GM12872 (cell line): ENCODE data around the gene SLC35F1.

Experiments used
- TF ChIP-seq, protein P1 (sequence below): IDR thresholded peaks from 3 replicates; pipeline ENCODE4 v1.5.1; 2011; ENCODE audit warnings: low read depth, mild to moderate bottlenecking, low read length, moderate library complexity; ENCODE audit not compliant: insufficient read depth

The SLC35F1 gene

DNA sequence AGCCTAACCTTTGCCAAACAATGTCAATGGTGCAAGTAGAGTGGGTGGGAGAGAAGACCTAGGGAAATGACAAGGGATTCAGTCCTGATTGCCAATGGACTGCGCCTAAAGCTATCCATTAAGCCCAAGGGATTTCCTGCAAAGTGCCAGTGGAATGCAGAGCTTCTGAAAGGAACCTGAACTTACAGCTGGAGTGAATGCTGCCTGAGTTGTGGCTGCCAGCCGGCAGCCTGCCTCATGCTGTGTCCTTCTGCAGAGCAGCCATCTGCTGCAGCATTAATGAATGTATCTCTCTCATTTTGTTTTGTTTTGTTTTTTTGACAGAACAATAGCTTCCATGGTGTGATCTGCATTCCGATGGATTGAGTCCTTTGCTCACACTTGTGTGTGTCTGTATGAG, 44.7 kb downstream of the SLC35F1 start:
- TF ChIP-seq, protein P1, sequence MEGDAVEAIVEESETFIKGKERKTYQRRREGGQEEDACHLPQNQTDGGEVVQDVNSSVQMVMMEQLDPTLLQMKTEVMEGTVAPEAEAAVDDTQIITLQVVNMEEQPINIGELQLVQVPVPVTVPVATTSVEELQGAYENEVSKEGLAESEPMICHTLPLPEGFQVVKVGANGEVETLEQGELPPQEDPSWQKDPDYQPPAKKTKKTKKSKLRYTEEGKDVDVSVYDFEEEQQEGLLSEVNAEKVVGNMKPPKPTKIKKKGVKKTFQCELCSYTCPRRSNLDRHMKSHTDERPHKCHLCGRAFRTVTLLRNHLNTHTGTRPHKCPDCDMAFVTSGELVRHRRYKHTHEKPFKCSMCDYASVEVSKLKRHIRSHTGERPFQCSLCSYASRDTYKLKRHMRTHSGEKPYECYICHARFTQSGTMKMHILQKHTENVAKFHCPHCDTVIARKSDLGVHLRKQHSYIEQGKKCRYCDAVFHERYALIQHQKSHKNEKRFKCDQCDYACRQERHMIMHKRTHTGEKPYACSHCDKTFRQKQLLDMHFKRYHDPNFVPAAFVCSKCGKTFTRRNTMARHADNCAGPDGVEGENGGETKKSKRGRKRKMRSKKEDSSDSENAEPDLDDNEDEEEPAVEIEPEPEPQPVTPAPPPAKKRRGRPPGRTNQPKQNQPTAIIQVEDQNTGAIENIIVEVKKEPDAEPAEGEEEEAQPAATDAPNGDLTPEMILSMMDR: no peak

DNA sequence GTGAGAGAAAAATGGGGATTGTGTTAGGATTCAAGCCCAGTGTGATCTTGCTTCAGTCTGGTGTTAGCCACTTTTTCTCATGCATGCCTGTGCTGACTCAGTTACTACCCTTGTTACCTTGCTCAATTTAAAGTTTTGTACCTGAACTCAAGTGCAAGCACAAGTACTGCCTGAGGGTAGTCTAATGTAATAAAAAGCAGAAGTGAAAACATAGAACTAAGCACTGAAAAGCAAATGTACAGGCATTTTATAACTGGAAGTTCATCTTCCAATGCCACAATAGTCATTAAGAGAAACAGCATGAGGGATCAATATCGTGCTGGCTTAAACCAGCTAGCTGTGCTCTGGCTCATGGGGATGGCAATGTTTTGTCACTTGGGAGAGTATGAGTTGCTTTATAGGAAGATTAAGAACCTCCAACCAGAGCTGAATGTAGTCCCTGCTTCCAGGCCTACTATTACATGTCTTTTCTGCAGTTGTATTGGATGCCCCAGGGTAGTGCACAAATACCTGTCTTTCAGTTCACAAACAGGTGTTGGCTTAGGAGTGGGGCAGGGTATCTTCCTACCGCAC, 48.7 kb downstream of the SLC35F1 start:
- TF ChIP-seq, protein P1: no peak

DNA sequence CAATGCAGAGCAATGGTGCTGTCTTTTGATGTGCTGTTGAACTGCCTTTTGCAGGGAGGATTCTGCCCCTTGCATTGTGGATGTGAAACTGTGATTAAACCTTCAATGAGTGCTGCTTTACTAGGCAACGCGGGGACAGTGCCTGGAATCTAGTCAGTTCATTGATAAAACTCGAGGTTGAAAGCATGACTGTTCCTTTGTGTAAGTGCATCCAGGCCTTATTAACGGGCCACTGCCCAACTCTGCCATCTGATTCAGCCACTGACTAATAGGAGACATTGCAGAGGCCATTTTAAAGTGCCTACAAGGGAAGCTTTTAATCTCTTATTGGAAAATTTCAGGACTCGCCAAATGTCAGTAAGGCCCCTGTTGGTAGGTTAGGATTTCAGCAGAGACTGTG, 49.3 kb downstream of the SLC35F1 start:
- TF ChIP-seq, protein P1: no peak

DNA sequence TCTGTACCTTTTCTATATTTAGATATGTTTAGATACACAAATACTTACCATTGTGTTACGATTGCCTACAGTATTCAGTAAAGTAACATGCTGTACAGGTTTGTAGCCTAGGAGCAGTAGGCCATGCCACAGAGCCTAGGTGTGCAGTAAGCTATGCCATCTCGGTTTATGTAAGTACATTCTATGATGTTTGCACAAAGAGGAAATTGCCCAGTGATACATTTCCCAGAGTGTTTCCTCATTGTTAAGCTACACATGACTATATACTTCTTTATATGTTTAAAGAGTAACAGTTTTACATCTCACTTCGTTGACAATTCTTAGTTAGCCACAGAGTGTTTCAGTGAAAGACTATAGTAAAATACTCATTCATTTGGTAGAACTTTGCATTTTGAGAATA, 51.5 kb downstream of the SLC35F1 start:
- TF ChIP-seq, protein P1: no peak

DNA sequence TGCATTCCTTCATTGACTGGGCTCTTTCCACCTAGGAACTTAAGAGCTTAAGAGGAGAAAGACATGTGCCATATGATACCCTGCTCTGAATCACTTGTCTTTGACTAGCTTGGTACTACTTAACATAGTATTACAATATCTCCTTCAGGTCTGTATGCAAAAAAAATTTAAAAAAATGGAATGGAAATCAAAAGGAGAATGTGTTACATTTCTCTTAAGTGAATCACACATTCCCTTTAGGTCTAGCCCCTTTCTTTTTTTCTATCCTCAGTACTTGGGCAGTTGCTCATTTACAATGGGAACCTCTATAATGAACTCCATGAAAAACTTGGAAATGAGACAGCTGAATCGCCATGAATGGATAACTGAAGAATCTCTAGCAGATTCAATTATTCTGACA, 53.8 kb downstream of the SLC35F1 start:
- TF ChIP-seq, protein P1: no peak

DNA sequence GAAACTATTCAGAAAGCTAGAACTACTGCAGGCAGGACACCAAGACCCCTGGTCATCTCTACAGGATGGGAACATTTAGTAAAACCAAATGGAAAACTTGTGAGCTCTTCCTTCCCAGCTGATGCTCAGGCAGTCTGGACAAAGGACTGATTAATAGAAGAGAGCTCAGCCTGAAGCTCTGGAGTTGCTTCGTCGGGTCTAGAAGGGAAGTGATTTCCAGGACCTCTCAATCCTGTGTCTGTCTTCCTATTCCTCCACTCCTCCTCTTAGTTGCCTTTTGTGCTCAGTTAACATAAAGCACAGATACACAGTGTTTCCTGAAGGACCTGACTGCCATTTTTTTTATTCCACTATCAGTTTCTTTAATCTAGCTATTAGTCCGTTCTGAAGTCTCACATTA, 54.2 kb downstream of the SLC35F1 start:
- TF ChIP-seq, protein P1: no peak

DNA sequence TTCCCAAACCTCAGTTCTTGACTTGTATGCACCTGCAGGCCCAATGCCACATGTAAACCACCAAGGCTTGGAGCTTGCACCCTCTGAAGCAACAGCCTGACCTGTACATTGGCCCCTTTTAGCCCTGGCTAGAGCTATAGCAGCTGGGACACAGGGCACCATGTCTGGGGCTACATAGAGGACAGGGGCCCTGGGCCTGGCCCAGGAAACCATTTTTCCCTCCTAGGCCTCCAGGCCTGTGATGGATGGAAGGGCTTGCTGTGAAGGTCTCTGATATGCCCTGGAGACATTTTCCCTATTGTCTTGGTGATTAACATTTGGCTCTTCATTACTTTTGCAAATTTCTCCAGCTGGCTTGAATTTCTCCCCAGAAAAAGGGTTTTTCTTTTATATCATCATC, 64.6 kb downstream of the SLC35F1 start:
- TF ChIP-seq, protein P1: no peak
